PC-9 (cell line): ENCODE data around the gene UTP15.

Experiments
- EZH2 ChIP-seq: fragments of 200-600 bp; sonication (generic); IDR thresholded peaks from 2 replicates; pipeline ENCODE4 v1.8.0; 2017; ENCODE audit warnings: antibody characterized with exemption, low read depth
- TF ChIP-seq, protein P1 (sequence below): fragments of 200-600 bp; sonication (generic); conservative IDR thresholded peaks from 2 replicates; pipeline ENCODE4 v1.6.1; 2017; ENCODE audit warnings: mixed run types, antibody characterized with exemption, mild to moderate bottlenecking, moderate library complexity

DNA sequence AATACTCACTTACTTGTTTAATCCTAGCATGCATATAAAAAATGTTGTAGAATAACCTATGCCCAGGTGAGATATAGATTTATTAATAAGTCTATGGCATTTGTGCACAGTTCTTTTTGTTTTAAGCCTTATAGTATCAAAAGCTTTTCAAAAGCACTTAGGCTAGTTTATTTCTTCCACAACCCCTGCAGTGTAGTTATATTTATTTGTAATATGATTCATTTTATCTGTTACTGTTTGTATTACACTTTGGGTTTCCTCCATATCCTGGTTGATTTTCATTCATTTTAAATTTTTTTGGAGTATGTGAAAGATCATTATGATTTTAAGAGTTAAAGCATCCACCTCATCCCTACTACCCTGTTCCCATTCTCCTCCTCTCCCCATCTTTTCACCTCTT, 41.7 kb downstream of the UTP15 start:
- TF ChIP-seq, protein P1, sequence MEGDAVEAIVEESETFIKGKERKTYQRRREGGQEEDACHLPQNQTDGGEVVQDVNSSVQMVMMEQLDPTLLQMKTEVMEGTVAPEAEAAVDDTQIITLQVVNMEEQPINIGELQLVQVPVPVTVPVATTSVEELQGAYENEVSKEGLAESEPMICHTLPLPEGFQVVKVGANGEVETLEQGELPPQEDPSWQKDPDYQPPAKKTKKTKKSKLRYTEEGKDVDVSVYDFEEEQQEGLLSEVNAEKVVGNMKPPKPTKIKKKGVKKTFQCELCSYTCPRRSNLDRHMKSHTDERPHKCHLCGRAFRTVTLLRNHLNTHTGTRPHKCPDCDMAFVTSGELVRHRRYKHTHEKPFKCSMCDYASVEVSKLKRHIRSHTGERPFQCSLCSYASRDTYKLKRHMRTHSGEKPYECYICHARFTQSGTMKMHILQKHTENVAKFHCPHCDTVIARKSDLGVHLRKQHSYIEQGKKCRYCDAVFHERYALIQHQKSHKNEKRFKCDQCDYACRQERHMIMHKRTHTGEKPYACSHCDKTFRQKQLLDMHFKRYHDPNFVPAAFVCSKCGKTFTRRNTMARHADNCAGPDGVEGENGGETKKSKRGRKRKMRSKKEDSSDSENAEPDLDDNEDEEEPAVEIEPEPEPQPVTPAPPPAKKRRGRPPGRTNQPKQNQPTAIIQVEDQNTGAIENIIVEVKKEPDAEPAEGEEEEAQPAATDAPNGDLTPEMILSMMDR = no peak
- TF ChIP-seq EZH2 = no peak
